AG20443 (cell line): ENCODE data around the gene TMEM178B.

Experiments
- DNase-seq: peaks from one replicate; pipeline ENCODE4 v3.0.0; 2012; ENCODE audit warnings: low spot score, mixed read lengths

Gene TMEM178B

GRCh38 chr7:141468341-141468740 lies 394.5 kb downstream of the TMEM178B start:
- no peak for DNase-seq

DNA sequence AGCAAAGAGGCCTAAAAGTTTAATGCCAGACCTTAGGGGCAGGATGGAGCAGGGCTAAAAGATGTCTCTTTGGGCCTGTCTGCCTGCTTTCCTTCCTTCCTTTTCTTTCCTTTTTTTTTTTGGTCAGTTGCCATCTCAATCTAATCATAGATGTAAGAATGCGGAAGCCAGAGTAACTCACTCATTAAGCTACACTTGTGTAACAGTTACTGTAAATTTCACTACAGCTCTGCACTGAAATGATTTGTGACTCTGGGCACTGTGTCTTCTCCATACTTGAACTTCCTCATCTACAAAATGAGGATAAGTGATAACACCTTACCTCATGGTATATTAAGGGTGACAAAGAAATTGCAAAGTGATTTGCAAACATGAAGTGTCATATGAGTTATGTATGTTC lies 401.8 kb downstream of the TMEM178B start:
- no peak for DNase-seq

- no peak for DNase-seq
Observed at GRCh38 chr7:141477865-141478264, 404.0 kb downstream of the TMEM178B start.

DNA sequence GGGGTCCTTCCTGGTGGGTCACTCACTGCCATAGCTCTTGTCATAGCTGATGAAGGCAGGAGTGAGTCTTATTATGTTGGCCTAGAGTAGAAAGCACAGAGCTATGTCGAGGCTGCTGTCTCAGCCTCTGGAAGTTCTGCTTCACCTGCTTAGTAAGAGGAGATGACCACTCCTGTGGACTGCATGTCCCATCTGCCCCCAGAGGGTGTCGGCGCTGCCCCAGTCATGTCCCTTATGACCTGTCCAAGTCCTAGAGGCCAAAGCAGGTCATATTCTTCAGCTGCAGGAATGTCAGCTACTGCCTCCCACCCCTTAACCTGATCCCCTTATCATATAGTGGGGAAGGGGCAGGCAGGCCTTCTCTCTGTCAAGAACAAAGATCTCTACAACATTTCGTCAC lies 405.0 kb downstream of the TMEM178B start:
- DNase-seq = no peak

DNA sequence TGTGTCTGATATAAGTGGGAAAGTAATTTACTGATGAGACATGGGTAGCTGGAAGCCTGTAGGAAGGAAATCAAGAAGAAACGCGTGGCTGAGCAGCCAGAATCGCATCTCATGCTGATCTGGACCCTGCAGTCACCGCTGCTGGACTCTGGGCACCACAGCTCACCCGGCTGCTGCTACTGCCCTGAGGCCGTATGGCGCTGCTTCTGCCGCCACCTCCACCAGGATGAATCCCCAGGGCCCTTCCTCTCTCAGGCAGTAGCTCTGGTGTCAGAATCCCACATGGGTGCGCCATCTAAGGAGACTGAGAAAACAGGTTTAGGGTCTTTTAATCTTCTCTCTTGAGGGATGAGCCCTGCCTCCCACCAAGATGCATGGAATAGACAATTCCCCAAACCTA lies 407.1 kb downstream of the TMEM178B start:
- DNase-seq = no peak

GRCh38 chr7:141481971-141482370 lies 408.1 kb downstream of the TMEM178B start:
- DNase-seq = no peak

DNA sequence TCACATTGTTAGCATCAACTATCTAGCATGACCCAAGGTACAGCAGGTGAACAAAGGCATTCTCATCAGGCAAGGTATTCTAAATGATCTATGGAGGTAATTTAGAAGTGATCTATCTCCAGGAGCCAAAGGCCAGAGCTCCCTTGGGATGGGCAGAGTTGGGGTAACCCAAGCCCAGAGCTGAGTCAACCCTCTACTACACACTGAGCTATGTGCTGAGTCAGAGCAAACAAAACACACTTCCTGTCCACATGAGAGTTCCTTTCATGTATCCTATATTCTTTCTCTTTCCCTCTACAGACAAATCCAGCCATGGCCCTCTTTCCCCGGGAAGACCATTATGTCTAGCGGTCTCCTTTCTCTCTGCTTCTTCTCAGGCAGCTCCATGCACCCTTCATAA lies 409.2 kb downstream of the TMEM178B start:
- no peak for DNase-seq

DNA sequence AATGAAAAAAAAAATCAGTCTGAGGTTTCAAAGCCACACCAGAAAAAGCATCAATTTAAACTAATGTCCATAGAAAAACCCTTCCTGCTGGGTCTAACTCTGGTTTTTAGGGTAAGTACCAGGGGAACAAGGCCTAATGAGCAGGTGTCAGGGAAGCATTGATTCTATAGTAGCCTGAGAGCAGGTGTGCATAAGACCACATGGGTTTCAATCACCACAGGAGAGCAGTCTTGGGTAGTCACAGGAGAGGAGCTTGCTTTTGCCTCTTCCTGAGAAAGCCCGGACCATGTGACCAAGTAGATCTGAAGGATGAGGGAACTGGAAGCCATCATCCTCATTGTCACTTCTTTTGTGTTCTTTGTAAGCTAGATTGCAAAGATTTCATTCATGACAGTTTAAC lies 411.0 kb downstream of the TMEM178B start:
- DNase-seq = no peak

GRCh38 chr7:141486959-141487358 lies 413.1 kb downstream of the TMEM178B start:
- DNase-seq = no peak

- DNase-seq = no peak
Observed at GRCh38 chr7:141490474-141490873, 416.6 kb downstream of the TMEM178B start.

DNA sequence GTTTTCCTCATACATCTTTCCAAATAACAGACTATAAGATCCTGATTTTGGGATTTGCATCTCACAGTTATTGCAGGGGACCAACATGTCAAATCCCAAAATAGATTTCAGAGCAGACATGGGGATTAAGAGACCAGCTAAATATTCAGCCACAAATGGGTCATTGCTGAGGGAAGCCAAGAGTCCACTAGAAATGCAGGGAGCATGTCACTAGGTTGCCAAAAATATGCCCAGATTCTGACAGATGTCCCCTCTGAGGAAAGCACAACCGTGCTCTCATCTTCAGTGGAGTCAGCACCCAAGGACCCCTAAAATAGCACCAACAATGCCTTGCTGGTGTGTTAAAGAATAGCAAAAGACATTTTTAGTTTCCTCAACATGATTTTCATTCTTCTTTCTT lies 421.2 kb downstream of the TMEM178B start:
- no peak for DNase-seq

GRCh38 chr7:141497391-141497790 lies 423.5 kb downstream of the TMEM178B start:
- no peak for DNase-seq

- DNase-seq = no peak
Observed at GRCh38 chr7:141500608-141501007, 426.7 kb downstream of the TMEM178B start.

DNA sequence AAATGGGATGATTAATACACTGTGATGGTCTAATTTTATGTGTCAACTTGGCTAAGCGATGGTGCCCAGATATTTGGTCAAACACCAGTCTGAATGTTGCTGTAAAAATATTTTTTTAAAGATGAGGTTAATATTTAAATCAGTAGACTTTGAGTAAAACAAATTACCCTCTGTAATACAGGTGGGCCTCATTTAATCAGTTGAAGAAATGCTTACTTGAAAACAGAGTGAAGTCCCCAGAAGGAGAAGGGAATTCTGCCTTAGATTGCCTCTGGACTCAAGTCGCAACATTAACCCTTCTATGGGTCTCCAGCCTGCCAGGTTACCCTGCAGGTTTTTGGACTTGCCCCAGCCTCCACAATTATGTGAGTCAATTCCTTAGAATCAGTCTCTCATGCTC lies 427.6 kb downstream of the TMEM178B start:
- DNase-seq = no peak

DNA sequence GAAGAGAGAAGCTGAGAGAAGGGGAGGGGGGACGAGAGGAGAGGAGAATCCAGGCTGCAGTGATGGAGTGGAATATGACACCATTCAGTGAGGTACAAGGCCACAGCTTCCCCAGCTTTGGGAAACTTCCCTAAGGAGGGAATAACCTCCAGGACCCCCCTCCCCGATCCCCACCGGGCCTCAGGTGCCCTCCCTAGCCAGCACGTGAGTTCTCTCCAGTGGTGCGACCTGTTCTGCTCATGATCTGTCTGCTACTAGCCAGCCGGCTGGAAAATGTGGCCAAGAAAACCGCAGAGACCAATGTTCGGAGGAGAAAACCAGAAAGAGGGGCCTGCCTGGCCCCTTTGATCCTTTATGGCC lies 437.4 kb downstream of the TMEM178B start:
- DNase-seq = no peak

GRCh38 chr7:141511676-141512396 lies 438.0 kb downstream of the TMEM178B start:
- DNase-seq = no peak

- no peak for DNase-seq
Observed at GRCh38 chr7:141512597-141512996, 438.7 kb downstream of the TMEM178B start.

GRCh38 chr7:141513720-141514119 lies 439.9 kb downstream of the TMEM178B start:
- no peak for DNase-seq

GRCh38 chr7:141515941-141516340 lies 442.1 kb downstream of the TMEM178B start:
- no peak for DNase-seq

DNA sequence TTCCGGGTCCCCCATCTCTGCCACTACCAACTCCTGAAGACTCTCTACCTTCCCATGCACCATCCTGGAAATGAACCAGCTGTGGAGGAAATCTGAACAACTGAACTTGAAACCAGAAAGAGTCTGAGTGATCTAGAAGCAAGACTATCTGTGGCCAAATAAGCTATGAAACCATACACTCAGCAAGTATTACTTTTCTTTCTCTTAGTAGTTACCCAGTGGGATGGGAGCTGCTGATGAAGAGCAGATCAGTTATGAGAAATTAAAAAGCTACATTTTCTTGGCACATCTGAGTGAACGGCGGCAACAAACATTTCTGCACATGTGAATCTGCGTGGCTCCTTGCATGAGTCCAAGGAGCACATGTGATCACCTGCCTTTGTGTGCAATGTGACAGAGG lies 445.8 kb downstream of the TMEM178B start:
- no peak for DNase-seq

DNA sequence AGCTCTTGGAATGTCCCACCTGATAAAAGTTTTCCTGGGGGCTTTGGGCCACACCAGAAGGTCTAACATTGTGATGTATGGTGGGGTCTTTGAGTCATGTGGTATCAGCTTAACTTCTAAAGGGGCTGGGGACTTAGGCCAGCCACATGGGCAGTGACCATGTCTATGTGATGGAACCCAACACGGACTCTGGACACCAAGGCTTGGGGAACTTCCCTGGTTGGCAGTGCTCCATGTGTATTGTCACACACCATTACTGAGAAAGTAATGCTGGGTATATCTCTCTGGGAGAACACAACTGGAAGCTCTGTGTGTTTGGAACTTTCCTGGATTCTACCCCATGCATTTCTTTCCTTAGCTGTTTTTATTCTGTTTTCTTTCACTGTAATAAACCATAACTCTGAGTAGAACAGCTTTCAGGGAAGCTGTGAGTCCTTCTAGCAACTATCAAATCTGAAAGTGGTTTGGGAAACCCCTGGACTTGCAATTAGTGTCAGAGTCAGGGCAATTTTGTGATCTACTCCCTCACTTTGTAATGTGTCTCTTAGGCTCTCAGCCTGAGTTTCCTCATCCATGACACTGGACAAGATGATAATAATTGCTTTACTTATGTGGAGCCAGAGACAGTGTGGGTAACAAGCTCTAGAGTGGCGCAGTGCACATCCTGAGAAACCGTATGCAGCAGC lies 448.9 kb downstream of the TMEM178B start:
- DNase-seq = no peak

DNA sequence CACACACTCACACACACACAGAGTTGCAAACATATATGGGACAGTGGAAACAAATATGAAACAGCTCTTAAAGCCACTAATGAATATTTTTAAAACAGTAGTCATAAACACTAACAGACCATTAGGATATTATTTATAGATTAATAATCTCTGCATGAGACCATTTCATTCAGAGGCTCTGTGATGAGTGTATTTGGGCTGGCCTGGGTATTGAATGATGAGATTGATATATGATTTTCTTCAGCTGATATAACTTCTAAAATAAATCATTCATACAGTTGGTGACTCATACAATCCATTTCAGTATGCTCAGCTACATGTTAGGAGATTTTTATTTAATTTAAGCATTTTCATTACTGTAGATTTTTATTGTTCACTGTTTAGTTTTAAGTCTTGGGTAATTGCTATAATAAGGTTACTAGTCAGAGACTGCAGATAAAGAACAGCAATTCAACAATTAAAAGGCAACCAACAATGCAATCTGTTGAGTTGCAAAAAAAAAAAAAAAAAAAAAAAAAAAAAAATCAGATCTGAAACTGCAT lies 452.2 kb downstream of the TMEM178B start:
- no peak for DNase-seq

DNA sequence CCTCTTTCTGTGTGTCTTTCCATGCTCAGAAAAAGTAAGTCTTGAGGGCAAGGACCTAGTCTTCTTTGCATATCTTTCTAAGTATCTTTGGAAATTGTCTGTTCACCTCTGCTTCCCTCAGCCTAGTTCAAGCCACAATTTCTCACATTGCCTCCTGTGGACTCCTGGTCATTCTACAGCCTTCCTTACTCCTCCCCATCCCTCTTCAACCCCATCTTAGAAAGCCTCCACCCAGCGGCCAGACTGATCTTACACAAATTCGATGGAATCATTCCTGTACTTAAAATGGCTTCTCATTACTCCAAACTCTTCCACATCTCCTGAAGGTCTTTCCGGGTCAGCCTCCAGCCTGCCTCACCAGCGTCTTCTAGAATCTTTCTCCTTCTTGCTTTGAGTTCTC lies 453.2 kb downstream of the TMEM178B start:
- no peak for DNase-seq

- no peak for DNase-seq
Observed at GRCh38 chr7:141528399-141528798, 454.5 kb downstream of the TMEM178B start.
